Progenitor cell of endocrine pancreas (in vitro differentiated cells): Measurements from ENCODE around the gene FEM1A. TPM values are rescaled to one million over a fixed set of nuclear protein-coding genes. Genes with fewer than 3 reads are reported as not detected.
"Not testable (repeated sequence)": the region's sequence is repeated elsewhere in the genome, so short reads cannot be mapped to it uniquely, and the experiment has no call there.

ENCODE experiments used
- DNase-seq: peaks from one replicate; pipeline ENCODE4 v3.0.0; 2021; ENCODE audit warnings: low spot score; ENCODE audit not compliant: unreplicated experiment
- H3K27ac Mint-ChIP-seq: 2 replicates; pipeline ENCODE4 v1.8.0; 2021; ENCODE audit warnings: mild to moderate bottlenecking, moderate library complexity, mixed read lengths
- H3K27me3 Mint-ChIP-seq: 2 replicates; pipeline ENCODE4 v1.8.0; 2021; ENCODE audit warnings: mixed read lengths
- H3K36me3 Mint-ChIP-seq: 2 replicates; pipeline ENCODE4 v1.8.0; 2022; ENCODE audit warnings: mixed read lengths; ENCODE audit not compliant: insufficient read depth
- H3K4me1 Mint-ChIP-seq: 2 replicates; pipeline ENCODE4 v1.8.0; 2021; ENCODE audit warnings: low read depth, mixed read lengths
- H3K4me3 Mint-ChIP-seq: 2 replicates; pipeline ENCODE4 v1.8.0; 2021; ENCODE audit warnings: low read depth, mild to moderate bottlenecking, moderate library complexity, mixed read lengths
- H3K9me3 Mint-ChIP-seq: 2 replicates; pipeline ENCODE4 v1.8.0; 2021; ENCODE audit warnings: low read depth, mixed read lengths
- total RNA-seq: library from RNA; stranded (reverse); gene quantifications from 2 replicates; pipeline ENCODE4 v1.2.1, GENCODE V29; 2021
- TF ChIP-seq, protein P1 (sequence below): fragments of 200-600 bp; sonication (generic); IDR thresholded peaks from one replicate; pipeline ENCODE4 v1.5.0; 2021; ENCODE audit warnings: antibody characterized with exemption, mild to moderate bottlenecking; ENCODE audit not compliant: unreplicated experiment

Gene FEM1A
- total RNA-seq, 1 donor from 2014 or later, result 13.0 TPM

DNA sequence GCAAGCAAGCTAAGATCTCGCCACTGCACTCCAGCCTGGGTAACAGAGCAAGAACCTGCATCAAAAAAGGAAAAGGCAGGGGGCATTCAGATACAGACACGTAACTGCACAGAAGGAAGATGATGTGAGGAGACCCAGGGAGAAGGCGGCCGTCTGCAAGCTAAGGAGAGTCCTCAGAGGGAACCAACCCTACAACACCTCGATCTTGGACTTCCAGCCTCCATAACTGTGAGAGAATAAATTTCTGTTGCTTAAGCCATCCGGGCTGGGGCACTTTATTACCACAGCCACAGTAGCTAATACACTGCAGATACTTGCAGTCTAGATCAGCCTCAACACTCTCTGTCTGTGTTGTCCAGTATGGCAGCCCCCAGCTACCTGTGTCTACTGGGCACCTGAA lies 32.0 kb downstream of the FEM1A start:
- Mint-ChIP-seq H3K27ac (no peak overlapping the region), H3K27me3 (no peaks in the 10 kb centered on the region), H3K9me3 (no peaks in the 10 kb centered on the region), H3K36me3 (no peaks in the 10 kb centered on the region), H3K4me3 (no peak overlapping the region), H3K4me1 (no peaks in the 10 kb centered on the region)
- DNase-seq, result no peak
- TF ChIP-seq, protein P1, sequence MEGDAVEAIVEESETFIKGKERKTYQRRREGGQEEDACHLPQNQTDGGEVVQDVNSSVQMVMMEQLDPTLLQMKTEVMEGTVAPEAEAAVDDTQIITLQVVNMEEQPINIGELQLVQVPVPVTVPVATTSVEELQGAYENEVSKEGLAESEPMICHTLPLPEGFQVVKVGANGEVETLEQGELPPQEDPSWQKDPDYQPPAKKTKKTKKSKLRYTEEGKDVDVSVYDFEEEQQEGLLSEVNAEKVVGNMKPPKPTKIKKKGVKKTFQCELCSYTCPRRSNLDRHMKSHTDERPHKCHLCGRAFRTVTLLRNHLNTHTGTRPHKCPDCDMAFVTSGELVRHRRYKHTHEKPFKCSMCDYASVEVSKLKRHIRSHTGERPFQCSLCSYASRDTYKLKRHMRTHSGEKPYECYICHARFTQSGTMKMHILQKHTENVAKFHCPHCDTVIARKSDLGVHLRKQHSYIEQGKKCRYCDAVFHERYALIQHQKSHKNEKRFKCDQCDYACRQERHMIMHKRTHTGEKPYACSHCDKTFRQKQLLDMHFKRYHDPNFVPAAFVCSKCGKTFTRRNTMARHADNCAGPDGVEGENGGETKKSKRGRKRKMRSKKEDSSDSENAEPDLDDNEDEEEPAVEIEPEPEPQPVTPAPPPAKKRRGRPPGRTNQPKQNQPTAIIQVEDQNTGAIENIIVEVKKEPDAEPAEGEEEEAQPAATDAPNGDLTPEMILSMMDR, result no peak

- peak overlapping the region; percentile 42 for H3K4me3 Mint-ChIP-seq
- peaks cover 6% of the 10 kb centered on the region for H3K4me1 Mint-ChIP-seq
- TF ChIP-seq, protein P1, result no peak
- no peaks in the 10 kb centered on the region for H3K9me3 Mint-ChIP-seq
- H3K36me3 Mint-ChIP-seq, result no peaks in the 10 kb centered on the region
- no peaks in the 10 kb centered on the region for H3K27me3 Mint-ChIP-seq
- H3K27ac Mint-ChIP-seq, result no peak overlapping the region
- no peak for DNase-seq
Measured at GRCh38 chr19:4829001-4829712, 37.6 kb downstream of the FEM1A start.

DNA sequence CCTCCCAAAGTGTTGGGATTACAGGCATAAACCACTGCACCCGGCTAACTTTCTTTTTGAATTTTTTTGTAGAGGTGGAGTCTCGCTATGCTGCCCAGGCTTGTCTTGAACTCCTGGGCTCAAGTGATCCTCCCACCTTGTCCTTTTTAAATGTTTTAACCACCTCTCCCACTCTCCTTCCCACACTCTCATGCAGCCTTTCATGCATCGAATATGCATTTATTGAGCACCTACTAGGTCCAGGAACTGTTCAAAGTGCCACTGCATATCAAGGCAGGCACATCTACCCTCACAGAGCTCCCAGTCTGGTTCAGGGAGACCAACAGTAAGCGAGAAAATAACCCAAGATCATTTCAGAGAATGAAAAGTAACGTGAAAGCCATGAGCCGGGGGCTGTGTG lies 38.8 kb downstream of the FEM1A start:
- TF ChIP-seq, protein P1, result no peak

DNA sequence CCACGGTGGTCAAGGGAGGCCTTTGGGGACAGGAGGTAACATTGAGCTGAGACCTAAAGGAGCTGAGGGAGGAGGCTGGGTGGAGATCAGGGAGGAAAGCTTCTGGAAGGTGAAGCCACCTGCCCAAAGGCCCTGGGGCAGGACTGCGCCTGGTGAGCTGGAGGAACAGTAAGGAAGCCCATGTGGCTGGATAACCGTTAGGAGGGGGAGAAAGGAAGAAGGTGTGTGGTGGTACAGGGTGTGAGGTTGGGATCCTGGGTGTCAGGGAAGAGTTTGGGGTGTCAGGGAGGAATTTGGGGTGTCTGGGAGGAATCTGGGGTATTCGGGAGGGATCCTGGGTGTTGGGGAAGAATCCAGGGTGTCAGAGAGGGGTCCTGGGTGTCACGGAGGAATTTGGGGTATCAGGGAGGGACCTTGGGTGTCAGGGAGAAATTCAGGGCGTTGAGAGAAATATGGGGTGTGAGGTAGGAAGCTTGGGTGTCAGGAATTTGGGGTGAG lies 39.3 kb downstream of the FEM1A start:
- Mint-ChIP-seq H3K4me1 (peaks cover 6% of the 10 kb centered on the region), H3K9me3 (no peaks in the 10 kb centered on the region), H3K27me3 (no peaks in the 10 kb centered on the region), H3K36me3 (no peaks in the 10 kb centered on the region), H3K4me3 (peak overlapping the region; percentile 67), H3K27ac (peak overlapping the region; percentile 31)
- TF ChIP-seq, protein P1, result no peak
- no peak for DNase-seq

More for the DNA sequence above, 38.8 kb downstream of the FEM1A start:
- no peaks in the 10 kb centered on the region for H3K27me3 Mint-ChIP-seq
- no peak for DNase-seq
- no peaks in the 10 kb centered on the region for H3K9me3 Mint-ChIP-seq
- H3K4me1 Mint-ChIP-seq, result peaks cover 6% of the 10 kb centered on the region
- H3K27ac Mint-ChIP-seq, result no peak overlapping the region
- no peaks in the 10 kb centered on the region for H3K36me3 Mint-ChIP-seq
- peak overlapping the region; percentile 67 for H3K4me3 Mint-ChIP-seq

- DNase-seq, result no peak
- no peaks in the 10 kb centered on the region for H3K27me3 Mint-ChIP-seq
- no peaks in the 10 kb centered on the region for H3K9me3 Mint-ChIP-seq
- peak within 1 kb of the TSS; percentile 64 for H3K27ac Mint-ChIP-seq
- H3K4me3 Mint-ChIP-seq, result peak within 1 kb of the TSS; percentile 74
- TF ChIP-seq, protein P1, result no peak
- peaks cover 6% of the 10 kb centered on the region for H3K4me1 Mint-ChIP-seq
- no peaks in the 10 kb centered on the region for H3K36me3 Mint-ChIP-seq
Measured at GRCh38 chr19:4831304-4831978, 39.9 kb downstream of the FEM1A start, which contains the start of gene TICAM1. TSS of gene TICAM1 (minus strand) at chr19:4831712. CDS start at chr19:4818377, 13,335 bp downstream.

DNA sequence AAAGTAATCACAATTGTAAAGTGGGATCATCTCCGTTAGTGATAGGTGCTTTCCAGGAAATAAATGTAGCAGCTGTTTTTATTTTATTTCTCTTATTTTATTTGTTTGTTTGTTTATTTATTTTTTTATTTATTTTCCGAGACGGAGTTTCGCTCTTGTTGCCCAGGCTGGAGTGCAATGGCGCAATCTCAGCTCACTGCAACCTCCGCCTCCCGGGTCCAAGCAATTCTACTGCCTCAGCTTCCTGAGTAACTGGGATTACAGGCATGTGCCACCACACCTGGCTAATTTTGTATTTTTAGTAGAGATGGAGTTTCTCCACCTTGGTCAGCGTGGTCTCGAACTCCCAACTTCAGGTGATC lies 40.4 kb downstream of the FEM1A start:
- DNase-seq, H3K9me3 Mint-ChIP-seq, H3K36me3 Mint-ChIP-seq, H3K27me3 Mint-ChIP-seq, H3K27ac Mint-ChIP-seq, H3K4me1 Mint-ChIP-seq: not testable (repeated sequence)
- H3K4me3 Mint-ChIP-seq, result peak overlapping the region; percentile 74
